Panc1 (cell line): ENCODE measurements around the gene LITAFD.

Experiments used
- POLR2AphosphoS5 ChIP-seq: IDR thresholded peaks from 2 replicates; pipeline ENCODE4 v1.6.1; 2012; ENCODE audit warnings: mild to moderate bottlenecking, low read depth, low read length, moderate library complexity
- SIN3A ChIP-seq: IDR thresholded peaks from 2 replicates; pipeline ENCODE4 v1.6.1; 2012; ENCODE audit warnings: low read depth, mild to moderate bottlenecking, low read length, moderate library complexity, borderline replicate concordance; ENCODE audit not compliant: insufficient read depth
- TF ChIP-seq, protein P1 (sequence below): fragments of 450-650 bp; IDR thresholded peaks from 2 replicates; pipeline ENCODE4 v1.5.1; 2017; ENCODE audit warnings: mild to moderate bottlenecking
- TF ChIP-seq, protein P2 (sequence below), 2 experiments: IDR thresholded peaks; 2 replicates each; pipeline ENCODE4 v1.6.1; 2011 to 2012; ENCODE audit warnings: low read depth in 2 of 2, control low read depth in 1 of 2, low read length in 1 of 2, mild to moderate bottlenecking in 1 of 2, moderate library complexity in 1 of 2; ENCODE audit not compliant: insufficient read depth in 1 of 2

DNA sequence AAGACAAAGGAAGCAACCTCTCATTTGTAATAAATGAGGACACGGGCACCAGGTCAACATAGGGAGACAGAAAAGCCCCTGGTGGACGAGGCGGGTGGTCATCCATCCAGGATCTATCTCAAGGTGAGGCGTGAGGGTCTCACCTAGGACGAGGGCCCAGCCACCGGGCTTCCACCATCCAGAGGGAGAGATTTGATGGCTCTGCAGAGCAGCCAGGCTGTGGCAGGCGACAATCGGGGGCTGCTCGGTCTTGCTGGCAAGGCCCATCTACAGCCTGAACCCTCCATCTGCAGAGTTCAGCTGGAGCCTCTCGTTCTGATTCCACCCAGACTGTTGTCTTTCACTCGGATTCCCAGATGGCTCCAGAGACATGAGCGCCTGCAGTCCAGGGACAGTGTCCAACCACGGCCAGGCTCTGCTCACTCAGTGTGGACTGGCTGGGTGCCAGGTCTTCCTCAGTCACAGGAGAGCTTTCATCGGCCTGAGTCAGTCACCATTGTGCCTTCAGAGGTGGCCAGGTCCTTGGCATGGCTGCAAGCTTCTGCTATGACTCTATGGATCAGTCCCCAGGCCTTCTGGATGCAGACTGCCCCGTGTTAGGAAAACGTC lies 5.9 kb downstream of the LITAFD start:
- TF ChIP-seq, protein P1, sequence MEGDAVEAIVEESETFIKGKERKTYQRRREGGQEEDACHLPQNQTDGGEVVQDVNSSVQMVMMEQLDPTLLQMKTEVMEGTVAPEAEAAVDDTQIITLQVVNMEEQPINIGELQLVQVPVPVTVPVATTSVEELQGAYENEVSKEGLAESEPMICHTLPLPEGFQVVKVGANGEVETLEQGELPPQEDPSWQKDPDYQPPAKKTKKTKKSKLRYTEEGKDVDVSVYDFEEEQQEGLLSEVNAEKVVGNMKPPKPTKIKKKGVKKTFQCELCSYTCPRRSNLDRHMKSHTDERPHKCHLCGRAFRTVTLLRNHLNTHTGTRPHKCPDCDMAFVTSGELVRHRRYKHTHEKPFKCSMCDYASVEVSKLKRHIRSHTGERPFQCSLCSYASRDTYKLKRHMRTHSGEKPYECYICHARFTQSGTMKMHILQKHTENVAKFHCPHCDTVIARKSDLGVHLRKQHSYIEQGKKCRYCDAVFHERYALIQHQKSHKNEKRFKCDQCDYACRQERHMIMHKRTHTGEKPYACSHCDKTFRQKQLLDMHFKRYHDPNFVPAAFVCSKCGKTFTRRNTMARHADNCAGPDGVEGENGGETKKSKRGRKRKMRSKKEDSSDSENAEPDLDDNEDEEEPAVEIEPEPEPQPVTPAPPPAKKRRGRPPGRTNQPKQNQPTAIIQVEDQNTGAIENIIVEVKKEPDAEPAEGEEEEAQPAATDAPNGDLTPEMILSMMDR: no peak
- TF ChIP-seq, protein P2, sequence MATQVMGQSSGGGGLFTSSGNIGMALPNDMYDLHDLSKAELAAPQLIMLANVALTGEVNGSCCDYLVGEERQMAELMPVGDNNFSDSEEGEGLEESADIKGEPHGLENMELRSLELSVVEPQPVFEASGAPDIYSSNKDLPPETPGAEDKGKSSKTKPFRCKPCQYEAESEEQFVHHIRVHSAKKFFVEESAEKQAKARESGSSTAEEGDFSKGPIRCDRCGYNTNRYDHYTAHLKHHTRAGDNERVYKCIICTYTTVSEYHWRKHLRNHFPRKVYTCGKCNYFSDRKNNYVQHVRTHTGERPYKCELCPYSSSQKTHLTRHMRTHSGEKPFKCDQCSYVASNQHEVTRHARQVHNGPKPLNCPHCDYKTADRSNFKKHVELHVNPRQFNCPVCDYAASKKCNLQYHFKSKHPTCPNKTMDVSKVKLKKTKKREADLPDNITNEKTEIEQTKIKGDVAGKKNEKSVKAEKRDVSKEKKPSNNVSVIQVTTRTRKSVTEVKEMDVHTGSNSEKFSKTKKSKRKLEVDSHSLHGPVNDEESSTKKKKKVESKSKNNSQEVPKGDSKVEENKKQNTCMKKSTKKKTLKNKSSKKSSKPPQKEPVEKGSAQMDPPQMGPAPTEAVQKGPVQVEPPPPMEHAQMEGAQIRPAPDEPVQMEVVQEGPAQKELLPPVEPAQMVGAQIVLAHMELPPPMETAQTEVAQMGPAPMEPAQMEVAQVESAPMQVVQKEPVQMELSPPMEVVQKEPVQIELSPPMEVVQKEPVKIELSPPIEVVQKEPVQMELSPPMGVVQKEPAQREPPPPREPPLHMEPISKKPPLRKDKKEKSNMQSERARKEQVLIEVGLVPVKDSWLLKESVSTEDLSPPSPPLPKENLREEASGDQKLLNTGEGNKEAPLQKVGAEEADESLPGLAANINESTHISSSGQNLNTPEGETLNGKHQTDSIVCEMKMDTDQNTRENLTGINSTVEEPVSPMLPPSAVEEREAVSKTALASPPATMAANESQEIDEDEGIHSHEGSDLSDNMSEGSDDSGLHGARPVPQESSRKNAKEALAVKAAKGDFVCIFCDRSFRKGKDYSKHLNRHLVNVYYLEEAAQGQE (IDR thresholded peaks at IDR 0.05; ENCODE audit: insufficient read depth in 1 of 2, low read depth in 2 of 2, low read length in 1 of 2): no peak
- TF ChIP-seq POLR2AphosphoS5: no peak
- TF ChIP-seq SIN3A: no peak
